Skin epidermis (tissue), 12 donors: ENCODE results near the gene PTPN14.

Source experiments
- H3K27ac ChIP-seq, 21 experiments: fragments of 200-600 bp; sonication (generic) in 11 of 21; one replicate each; pipeline ENCODE4 v1.5.0; 2020; ENCODE audit warnings: mild to moderate bottlenecking in 3 of 21, inconsistent platforms in 2 of 21, moderate library complexity in 2 of 21
- H3K4me3 ChIP-seq, 7 experiments: fragments of 200-600 bp; sonication (generic) in 2 of 7; one replicate each; pipeline ENCODE4 v1.5.0; 2020; ENCODE audit warnings: inconsistent platforms in 2 of 7, mild to moderate bottlenecking in 2 of 7, moderate library complexity in 1 of 7

The PTPN14 gene

GRCh38 chr1:214364786-214365295, 186.6 kb downstream of the PTPN14 start:
- no peak overlapping the region for H3K27ac ChIP-seq
- no peak overlapping the region for H3K4me3 ChIP-seq

- Histone ChIP-seq H3K27ac (no peak overlapping the region), H3K4me3 (no peak overlapping the region)
Observed at GRCh38 chr1:214364386-214364785, 187.0 kb downstream of the PTPN14 start.

GRCh38 chr1:214363386-214363785, 188.0 kb downstream of the PTPN14 start:
- Histone ChIP-seq H3K27ac (no peak overlapping the region), H3K4me3 (no peak overlapping the region)

GRCh38 chr1:214362188-214362882, 189.1 kb downstream of the PTPN14 start:
- peak overlapping the region in 9 of 21 experiments; percentile 0 to 59 (median 13) for H3K27ac ChIP-seq

GRCh38 chr1:214361636-214362035, 189.8 kb downstream of the PTPN14 start:
- Histone ChIP-seq H3K4me3 (no peak overlapping the region), H3K27ac (peak overlapping the region in 5 of 21 experiments; percentile 0 to 21 (median 6))

More at GRCh38 chr1:214362188-214362882, 189.1 kb downstream of the PTPN14 start:
- H3K4me3 ChIP-seq = no peak overlapping the region

GRCh38 chr1:214360525-214361164, 190.8 kb downstream of the PTPN14 start:
- Histone ChIP-seq H3K4me3 (no peak overlapping the region), H3K27ac (no peak overlapping the region)

GRCh38 chr1:214360116-214360515, 191.3 kb downstream of the PTPN14 start:
- H3K4me3 ChIP-seq = no peak overlapping the region
- H3K27ac ChIP-seq = no peak overlapping the region

GRCh38 chr1:214354440-214355148, 196.8 kb downstream of the PTPN14 start:
- Histone ChIP-seq H3K4me3 (no peak overlapping the region), H3K27ac (no peak overlapping the region)

- Histone ChIP-seq H3K27ac (peak overlapping the region in 1 of 21 experiments; percentile 2), H3K4me3 (no peak overlapping the region)
Observed at GRCh38 chr1:214352838-214353237, 198.6 kb downstream of the PTPN14 start.

- H3K27ac ChIP-seq = peak overlapping the region in 2 of 21 experiments; percentile 10 to 45
Observed at GRCh38 chr1:214351551-214352277, 199.7 kb downstream of the PTPN14 start.

GRCh38 chr1:214349781-214350180, 201.6 kb downstream of the PTPN14 start:
- Histone ChIP-seq H3K4me3 (no peak overlapping the region), H3K27ac (no peak overlapping the region)

More at GRCh38 chr1:214351551-214352277, 199.7 kb downstream of the PTPN14 start:
- no peak overlapping the region for H3K4me3 ChIP-seq

GRCh38 chr1:214349008-214349407, 202.4 kb downstream of the PTPN14 start:
- Histone ChIP-seq H3K4me3 (no peak overlapping the region), H3K27ac (no peak overlapping the region)

- no peak overlapping the region for H3K4me3 ChIP-seq
- no peak overlapping the region for H3K27ac ChIP-seq
Observed at GRCh38 chr1:214344897-214345296, 206.5 kb downstream of the PTPN14 start.

- no peak overlapping the region for H3K4me3 ChIP-seq
- H3K27ac ChIP-seq = no peak overlapping the region
Observed at GRCh38 chr1:214342525-214342924, 208.9 kb downstream of the PTPN14 start.

GRCh38 chr1:214341932-214342331, 209.5 kb downstream of the PTPN14 start:
- no peak overlapping the region for H3K27ac ChIP-seq
- no peak overlapping the region for H3K4me3 ChIP-seq

- Histone ChIP-seq H3K4me3 (no peak overlapping the region), H3K27ac (no peak overlapping the region)
Observed at GRCh38 chr1:214341459-214341858, 209.9 kb downstream of the PTPN14 start.

GRCh38 chr1:214338212-214338611, 213.2 kb downstream of the PTPN14 start:
- Histone ChIP-seq H3K27ac (peak overlapping the region in 3 of 21 experiments; percentile 22 to 79 (median 53)), H3K4me3 (no peak overlapping the region)

- Histone ChIP-seq H3K27ac (peak overlapping the region in 4 of 21 experiments; percentile 9 to 79 (median 38)), H3K4me3 (no peak overlapping the region)
Observed at GRCh38 chr1:214337511-214337910, 213.9 kb downstream of the PTPN14 start.

- H3K4me3 ChIP-seq = no peak overlapping the region
- H3K27ac ChIP-seq = peak overlapping the region in 3 of 21 experiments; percentile 9 to 49 (median 36)
Observed at GRCh38 chr1:214337015-214337414, 214.4 kb downstream of the PTPN14 start.

GRCh38 chr1:214335567-214335966, 215.8 kb downstream of the PTPN14 start:
- H3K27ac ChIP-seq = no peak overlapping the region
- no peak overlapping the region for H3K4me3 ChIP-seq
